Measurements from ENCODE around the gene RRP1. TPM values are rescaled to one million over a fixed set of nuclear protein-coding genes. Genes with fewer than 3 reads are reported as not detected.

The RRP1 gene
- total RNA-seq, 2 donors from 2014 or later, result 21.3 to 34.3 TPM

- no peak for TF ChIP-seq CTCF (IDR thresholded peaks at IDR 0.05)
Observed at GRCh38 chr21:43803558-43804300, 14.4 kb downstream of the RRP1 start.

GRCh38 chr21:43805275-43805800, 16.0 kb downstream of the RRP1 start:
- Histone ChIP-seq H3K27me3 (replicated peaks; ENCODE audit: insufficient read depth) (no peaks in the 10 kb centered on the region), H3K4me3 (no peak overlapping the region), H3K27ac (no peak overlapping the region), H3K9me3 (no peaks in the 10 kb centered on the region), H3K4me1 (ENCODE audit: control insufficient read depth in 1 of 2, low read depth in 2 of 2) (no peaks in the 10 kb centered on the region), H3K36me3 (peaks cover 18% of the 10 kb centered on the region)
- no peak for ATAC-seq (ENCODE audit: insufficient number of reproducible peaks, low FRiP score, low read depth)
- TF ChIP-seq CTCF (IDR thresholded peaks at IDR 0.05), result no peak
- no peak for DNase-seq (ENCODE audit: low spot score)

More at GRCh38 chr21:43803558-43804300, 14.4 kb downstream of the RRP1 start:
- H3K4me1 ChIP-seq (ENCODE audit: control insufficient read depth in 1 of 2, low read depth in 2 of 2), result no peaks in the 10 kb centered on the region
- no peak overlapping the region for H3K27ac ChIP-seq
- no peak overlapping the region for H3K4me3 ChIP-seq
- H3K27me3 ChIP-seq (replicated peaks; ENCODE audit: insufficient read depth), result no peaks in the 10 kb centered on the region
- DNase-seq (ENCODE audit: low spot score) (no peak), ATAC-seq (ENCODE audit: insufficient number of reproducible peaks, low FRiP score, low read depth) (no peak)
- peaks cover 18% of the 10 kb centered on the region for H3K36me3 ChIP-seq
- no peaks in the 10 kb centered on the region for H3K9me3 ChIP-seq

- ATAC-seq (ENCODE audit: insufficient number of reproducible peaks, low FRiP score, low read depth), result no peak
- H3K36me3 ChIP-seq, result peaks cover 16% of the 10 kb centered on the region
- no peak for TF ChIP-seq CTCF (IDR thresholded peaks at IDR 0.05)
Observed at GRCh38 chr21:43806017-43806710, 16.8 kb downstream of the RRP1 start.

GRCh38 chr21:43808367-43808766, 19.0 kb downstream of the RRP1 start:
- Histone ChIP-seq H3K27ac (no peak overlapping the region), H3K27me3 (replicated peaks; ENCODE audit: insufficient read depth) (no peaks in the 10 kb centered on the region), H3K4me3 (no peak overlapping the region), H3K9me3 (no peaks in the 10 kb centered on the region), H3K4me1 (ENCODE audit: control insufficient read depth in 1 of 2, low read depth in 2 of 2) (peaks cover 0 to 20% of the 10 kb centered on the region in 2 donors), H3K36me3 (peaks cover 4% of the 10 kb centered on the region)
- ATAC-seq (ENCODE audit: insufficient number of reproducible peaks, low FRiP score, low read depth), result no peak
- DNase-seq (ENCODE audit: low spot score), result no peak
- TF ChIP-seq CTCF (IDR thresholded peaks at IDR 0.05), result no peak

More at GRCh38 chr21:43806017-43806710, 16.8 kb downstream of the RRP1 start:
- no peak for DNase-seq (ENCODE audit: low spot score)
- H3K4me1 ChIP-seq (ENCODE audit: control insufficient read depth in 1 of 2, low read depth in 2 of 2), result peaks cover 0 to 8% of the 10 kb centered on the region in 2 donors
- H3K27ac ChIP-seq, result no peak overlapping the region
- no peak overlapping the region for H3K4me3 ChIP-seq
- H3K9me3 ChIP-seq, result no peaks in the 10 kb centered on the region
- no peaks in the 10 kb centered on the region for H3K27me3 ChIP-seq (replicated peaks; ENCODE audit: insufficient read depth)

GRCh38 chr21:43808832-43809251, 19.5 kb downstream of the RRP1 start:
- no peak for TF ChIP-seq CTCF (IDR thresholded peaks at IDR 0.05)
- Histone ChIP-seq H3K36me3 (peaks cover 2% of the 10 kb centered on the region), H3K4me1 (ENCODE audit: control insufficient read depth in 1 of 2, low read depth in 2 of 2) (peaks cover 0 to 20% of the 10 kb centered on the region in 2 donors), H3K9me3 (no peaks in the 10 kb centered on the region), H3K4me3 (no peak overlapping the region), H3K27ac (no peak overlapping the region), H3K27me3 (replicated peaks; ENCODE audit: insufficient read depth) (no peaks in the 10 kb centered on the region)
- DNase-seq (ENCODE audit: low spot score) (no peak), ATAC-seq (ENCODE audit: insufficient number of reproducible peaks, low FRiP score, low read depth) (no peak)
